ENCODE measurements around the gene PLOD2. TPM values are rescaled to one million over a fixed set of nuclear protein-coding genes. Genes with fewer than 3 reads are reported as not detected.
"Not testable (repeated sequence)": the region's sequence is repeated elsewhere in the genome, so short reads cannot be mapped to it uniquely, and the experiment has no call there.

PLOD2 gene
- polyA plus RNA-seq, 1 donor from 2014 or later, result not detected

DNA sequence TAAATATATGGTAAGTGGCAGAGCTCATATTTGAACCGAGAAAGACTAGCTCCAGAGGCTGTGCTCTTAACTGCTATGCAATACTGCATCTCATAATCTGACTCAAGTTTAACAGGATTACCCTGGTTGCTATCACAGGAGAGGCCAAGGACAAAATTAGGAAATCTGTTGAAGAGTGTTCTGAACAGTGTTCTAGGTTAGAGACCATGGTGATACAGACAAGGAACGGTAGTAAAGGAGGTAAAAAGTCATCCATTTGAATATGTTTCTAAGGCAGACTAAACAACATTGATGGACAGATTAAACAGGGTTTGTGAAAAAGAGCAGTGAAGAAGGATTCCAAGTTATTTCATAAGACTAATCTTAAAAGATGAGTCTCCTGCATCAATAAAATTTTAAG is 22.1 kb downstream of the PLOD2 start:
- Mint-ChIP-seq H3K27ac (no peak overlapping the region), H3K4me3 (no peak overlapping the region), H3K4me1 (no peaks in the 10 kb centered on the region), H3K27me3 (no peaks in the 10 kb centered on the region), H3K36me3 (no peaks in the 10 kb centered on the region), H3K9me3 (no peaks in the 10 kb centered on the region)

DNA sequence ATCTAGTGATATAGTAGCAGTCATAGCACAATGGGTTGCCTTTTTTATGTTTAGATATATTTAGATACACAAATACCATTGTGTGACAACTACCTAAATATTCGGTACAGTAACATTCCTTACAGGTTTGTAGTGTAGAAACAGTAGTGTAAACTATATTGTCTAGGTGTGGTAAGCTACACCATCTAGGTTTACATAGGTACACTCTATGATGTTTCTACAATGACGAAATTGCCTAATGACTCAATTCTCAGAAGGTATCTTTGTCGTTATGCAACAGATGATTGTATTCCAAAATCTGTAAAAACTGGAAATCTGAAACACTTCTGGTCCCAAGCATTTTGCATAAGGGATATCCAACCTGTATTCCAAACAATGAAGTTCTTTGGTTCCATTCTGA is 24.3 kb downstream of the PLOD2 start:
- no peak overlapping the region for H3K4me3 Mint-ChIP-seq
- no peaks in the 10 kb centered on the region for H3K4me1 Mint-ChIP-seq
- no peak overlapping the region for H3K27ac Mint-ChIP-seq
- no peaks in the 10 kb centered on the region for H3K27me3 Mint-ChIP-seq
- H3K36me3 Mint-ChIP-seq, result no peaks in the 10 kb centered on the region
- H3K9me3 Mint-ChIP-seq, result no peaks in the 10 kb centered on the region

DNA sequence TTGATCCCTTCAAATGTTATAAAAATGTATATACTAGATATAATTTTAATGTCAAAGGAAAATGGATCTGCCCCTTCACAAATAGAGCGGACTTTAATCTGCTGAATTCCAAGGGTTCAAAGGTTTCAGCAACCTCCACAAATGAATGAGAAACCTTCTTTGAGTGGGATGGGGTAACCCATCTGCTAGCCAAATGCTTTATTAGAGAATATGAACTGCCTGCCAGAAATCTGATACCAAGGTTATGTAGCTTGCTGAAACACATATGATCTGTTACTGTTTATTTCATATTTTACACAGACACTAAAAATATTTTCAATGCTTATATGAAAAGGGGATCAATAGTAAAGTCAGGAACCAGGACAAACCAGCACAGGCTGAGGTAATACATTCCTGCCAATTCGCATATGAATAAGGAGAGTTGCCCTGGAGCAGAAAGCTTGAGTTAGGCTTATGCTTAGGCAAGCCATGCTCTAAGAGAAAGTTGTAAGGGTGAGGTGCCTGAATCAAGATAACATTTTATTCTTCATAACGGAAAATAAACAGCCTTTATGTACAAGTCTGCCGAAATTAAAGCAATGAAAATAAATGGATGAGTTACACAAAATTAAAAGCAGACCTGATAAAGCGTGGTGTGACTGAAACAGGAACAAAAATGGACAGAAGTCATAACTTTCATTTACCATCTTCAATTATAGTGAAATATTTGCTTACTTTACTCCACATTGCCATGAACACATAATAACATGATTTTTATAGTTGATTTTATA is 26.5 kb downstream of the PLOD2 start:
- Mint-ChIP-seq H3K4me3 (no peak overlapping the region), H3K36me3 (no peaks in the 10 kb centered on the region), H3K4me1 (no peaks in the 10 kb centered on the region)

DNA sequence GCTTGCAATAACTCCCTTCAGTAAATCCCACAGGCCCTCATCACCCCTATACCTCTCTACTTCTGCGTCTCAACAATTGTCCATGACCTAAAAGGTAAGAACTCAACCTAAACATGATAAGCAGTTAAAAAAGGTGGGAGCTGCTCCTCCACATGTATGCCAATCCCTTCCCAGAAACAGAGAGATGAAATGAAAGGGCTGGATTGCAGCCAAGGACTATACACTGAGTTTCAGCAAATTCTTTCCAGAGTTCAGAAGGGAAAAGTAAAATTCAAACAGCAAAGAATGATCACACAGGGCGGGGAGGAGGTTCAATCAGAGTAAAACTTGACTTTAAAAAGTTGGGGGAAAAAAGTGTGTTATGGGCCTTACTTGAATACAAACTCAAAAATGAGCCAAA is 27.5 kb downstream of the PLOD2 start:
- Mint-ChIP-seq H3K4me1 (no peaks in the 10 kb centered on the region), H3K36me3 (no peaks in the 10 kb centered on the region), H3K27ac (no peak overlapping the region), H3K9me3 (no peaks in the 10 kb centered on the region), H3K4me3 (no peak overlapping the region), H3K27me3 (no peaks in the 10 kb centered on the region)

More for the DNA sequence above, 26.5 kb downstream of the PLOD2 start:
- no peak overlapping the region for H3K27ac Mint-ChIP-seq
- no peaks in the 10 kb centered on the region for H3K9me3 Mint-ChIP-seq
- H3K27me3 Mint-ChIP-seq, result no peaks in the 10 kb centered on the region

DNA sequence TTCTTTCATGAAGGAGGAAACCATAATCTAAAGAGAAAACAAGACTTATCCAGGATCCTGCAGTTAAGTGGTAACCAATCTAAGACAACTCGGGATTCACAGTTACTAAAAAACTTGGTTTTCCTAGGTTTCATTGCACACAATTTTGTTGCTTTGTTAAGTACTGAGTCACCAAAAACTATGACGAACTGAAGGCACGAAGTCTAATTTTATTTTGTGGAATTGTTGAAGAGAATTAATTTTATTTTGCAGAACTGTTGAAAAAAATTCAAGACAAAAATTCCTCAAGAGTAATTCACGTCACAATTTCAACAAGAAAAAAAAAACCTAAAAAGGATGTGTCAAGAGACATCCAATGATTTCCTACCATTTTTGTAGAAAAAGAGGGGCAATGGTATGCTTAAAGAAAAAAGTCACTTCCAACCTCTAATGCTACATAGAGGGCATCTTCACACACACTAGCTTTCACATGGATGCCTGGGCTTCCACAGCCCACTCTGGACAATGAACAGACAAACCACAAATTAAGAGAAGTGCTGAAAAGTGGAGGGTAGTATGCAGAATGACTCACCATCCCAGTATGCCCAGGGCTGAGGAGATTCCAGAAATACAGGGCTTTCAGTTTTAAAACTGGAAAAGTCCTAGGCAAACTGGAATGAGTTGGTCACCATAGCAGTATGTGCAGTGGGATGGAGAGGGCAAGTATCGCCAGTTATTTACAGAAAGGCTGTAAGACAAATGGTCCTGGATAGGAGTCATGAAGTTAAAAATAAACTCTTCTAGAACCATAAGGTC is 29.2 kb downstream of the PLOD2 start:
- no peaks in the 10 kb centered on the region for H3K36me3 Mint-ChIP-seq
- no peak overlapping the region for H3K27ac Mint-ChIP-seq
- no peaks in the 10 kb centered on the region for H3K27me3 Mint-ChIP-seq
- no peaks in the 10 kb centered on the region for H3K9me3 Mint-ChIP-seq
- no peaks in the 10 kb centered on the region for H3K4me1 Mint-ChIP-seq
- no peak overlapping the region for H3K4me3 Mint-ChIP-seq

DNA sequence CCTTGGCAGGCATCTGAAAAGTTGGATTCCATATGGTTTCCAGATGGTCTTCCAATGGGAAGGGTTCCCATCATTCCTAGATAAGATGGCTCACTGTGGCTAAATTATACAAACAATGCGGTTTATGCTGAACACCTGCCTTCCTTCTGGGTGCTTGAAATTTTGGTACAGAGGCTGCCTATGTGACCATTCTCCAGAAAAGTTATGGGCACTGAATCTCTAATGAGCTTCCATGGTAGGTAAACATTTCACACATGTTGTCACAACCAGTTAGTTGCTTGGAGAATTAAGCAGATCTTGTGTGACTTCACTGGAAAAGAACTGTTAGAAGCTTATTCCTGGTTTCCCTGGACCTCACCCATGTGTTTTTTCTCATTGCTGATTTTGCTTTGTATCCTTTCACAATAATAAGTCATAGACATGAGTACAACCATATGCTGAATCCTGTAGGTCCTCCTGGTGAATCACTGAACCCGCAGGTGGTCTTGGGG is 30.1 kb downstream of the PLOD2 start:
- Mint-ChIP-seq H3K27me3 (no peaks in the 10 kb centered on the region), H3K9me3 (no peaks in the 10 kb centered on the region), H3K4me3 (no peak overlapping the region), H3K27ac (no peak overlapping the region), H3K36me3 (no peaks in the 10 kb centered on the region), H3K4me1 (no peaks in the 10 kb centered on the region)

DNA sequence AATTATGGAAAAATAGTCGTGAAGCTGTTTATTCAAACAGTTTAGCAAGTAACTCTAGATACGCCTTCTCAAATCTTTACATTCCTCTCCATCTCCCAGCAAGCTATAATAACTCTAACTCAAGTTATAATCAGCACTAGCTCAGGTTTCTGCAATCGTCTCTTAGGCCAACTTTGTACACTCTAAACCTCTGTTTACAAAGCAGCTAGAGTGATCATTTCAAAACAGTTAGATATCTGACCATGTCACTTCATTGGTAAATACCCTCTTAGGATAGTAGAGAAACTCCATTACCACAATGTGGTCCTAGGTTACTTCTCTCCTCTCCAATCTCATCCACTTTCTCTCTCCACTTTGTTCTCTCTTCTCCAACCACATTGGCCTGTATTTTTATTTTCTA is 31.2 kb downstream of the PLOD2 start:
- Mint-ChIP-seq H3K27ac (no peak overlapping the region), H3K27me3 (no peaks in the 10 kb centered on the region), H3K9me3 (no peaks in the 10 kb centered on the region), H3K4me1 (no peaks in the 10 kb centered on the region), H3K36me3 (no peaks in the 10 kb centered on the region), H3K4me3 (no peak overlapping the region)

DNA sequence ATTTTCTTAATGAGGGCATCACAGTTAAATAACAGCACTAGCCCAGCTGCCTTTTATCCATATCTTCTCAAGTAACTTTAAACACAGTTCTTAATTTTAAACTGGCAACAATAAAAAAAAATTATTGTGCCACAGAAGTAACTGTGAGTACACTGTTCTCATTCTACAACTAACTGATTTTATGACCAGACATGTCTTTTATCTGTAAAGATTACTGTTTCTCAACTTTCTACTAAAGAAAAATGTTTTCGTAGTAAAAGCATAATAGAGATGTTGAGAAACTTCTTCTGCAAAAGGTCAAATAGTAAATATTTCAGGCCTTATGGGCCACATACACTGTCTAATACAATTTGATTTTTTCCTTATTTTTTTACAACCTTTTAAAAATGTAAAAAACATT is 32.0 kb downstream of the PLOD2 start:
- H3K4me3 Mint-ChIP-seq, result no peak overlapping the region
- no peaks in the 10 kb centered on the region for H3K4me1 Mint-ChIP-seq
- H3K27me3 Mint-ChIP-seq, result no peaks in the 10 kb centered on the region
- no peaks in the 10 kb centered on the region for H3K36me3 Mint-ChIP-seq
- no peaks in the 10 kb centered on the region for H3K9me3 Mint-ChIP-seq
- H3K27ac Mint-ChIP-seq, result no peak overlapping the region

DNA sequence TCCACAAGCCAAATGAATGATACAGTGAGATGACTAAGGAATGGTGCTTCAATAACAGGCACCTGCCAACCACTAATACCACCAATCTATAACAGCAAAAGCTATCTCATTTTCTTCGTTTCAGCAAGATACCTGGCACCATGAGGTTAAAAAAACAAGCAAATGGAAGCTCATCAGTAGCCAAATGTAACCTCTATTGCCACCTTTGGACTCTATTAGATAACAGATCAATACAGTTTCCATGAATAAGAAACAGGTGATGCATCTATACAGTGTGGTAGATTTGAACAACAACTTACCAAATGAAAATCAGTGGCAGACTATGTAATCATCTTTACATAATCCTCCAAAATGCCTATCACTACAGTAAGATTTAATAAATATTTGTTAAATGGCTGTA is 32.8 kb downstream of the PLOD2 start:
- Mint-ChIP-seq H3K27ac (no peak overlapping the region), H3K36me3 (no peaks in the 10 kb centered on the region), H3K4me3 (no peak overlapping the region), H3K27me3 (no peaks in the 10 kb centered on the region), H3K4me1 (no peaks in the 10 kb centered on the region), H3K9me3 (no peaks in the 10 kb centered on the region)

DNA sequence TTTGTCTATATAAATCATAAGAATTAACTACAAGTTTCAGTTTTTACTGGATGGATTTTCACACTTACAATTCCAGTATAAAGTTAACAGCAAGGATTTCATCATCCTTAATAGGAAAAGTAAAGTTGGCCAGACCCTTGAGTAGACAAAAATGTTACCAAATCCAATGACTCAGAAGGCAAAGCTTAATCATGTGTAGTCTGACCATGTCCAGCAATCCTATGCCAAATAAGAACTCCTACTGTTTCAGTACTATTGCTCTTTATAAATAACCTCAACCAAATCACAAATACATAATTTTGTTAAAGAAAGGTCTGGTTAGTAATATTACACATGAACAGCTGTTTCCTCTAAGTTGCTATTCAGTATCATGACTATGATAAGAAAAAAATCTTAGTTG is 35.0 kb downstream of the PLOD2 start:
- Mint-ChIP-seq H3K9me3 (no peaks in the 10 kb centered on the region), H3K4me3 (no peak overlapping the region), H3K27ac (no peak overlapping the region), H3K27me3 (no peaks in the 10 kb centered on the region), H3K36me3 (no peaks in the 10 kb centered on the region), H3K4me1 (no peaks in the 10 kb centered on the region)

DNA sequence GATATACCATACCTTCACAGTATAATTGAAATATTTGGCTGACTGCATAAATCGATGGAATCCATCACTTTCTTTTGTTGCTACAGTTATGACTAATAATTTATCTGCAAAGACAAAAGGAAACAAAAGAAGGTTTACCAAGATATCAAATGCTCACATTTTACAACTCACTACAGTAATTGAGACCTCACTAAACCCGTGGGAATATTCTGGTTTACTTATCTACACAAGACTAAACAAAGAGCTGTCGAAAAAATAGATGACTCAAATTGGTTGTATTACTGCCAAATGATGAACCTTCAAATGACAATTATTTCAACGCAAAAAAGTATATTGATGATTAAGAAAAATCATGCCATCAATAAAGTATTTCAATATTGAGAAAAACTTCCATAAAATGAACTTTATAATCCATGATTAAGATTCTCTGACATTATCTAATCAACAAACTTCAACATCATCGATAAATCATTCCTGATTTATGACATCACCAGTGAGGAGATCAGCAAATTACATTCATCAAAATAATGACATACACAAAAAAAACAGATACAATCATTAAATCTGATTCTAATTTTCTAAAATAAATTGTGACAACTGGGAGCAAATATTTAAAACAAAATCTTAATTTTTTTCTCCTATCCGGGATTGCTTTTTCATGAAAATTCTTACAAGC is 36.7 kb downstream of the PLOD2 start:
- Mint-ChIP-seq H3K4me3 (no peak overlapping the region), H3K4me1 (no peaks in the 10 kb centered on the region), H3K9me3 (no peaks in the 10 kb centered on the region), H3K27me3 (no peaks in the 10 kb centered on the region), H3K27ac (no peak overlapping the region), H3K36me3 (no peaks in the 10 kb centered on the region)

DNA sequence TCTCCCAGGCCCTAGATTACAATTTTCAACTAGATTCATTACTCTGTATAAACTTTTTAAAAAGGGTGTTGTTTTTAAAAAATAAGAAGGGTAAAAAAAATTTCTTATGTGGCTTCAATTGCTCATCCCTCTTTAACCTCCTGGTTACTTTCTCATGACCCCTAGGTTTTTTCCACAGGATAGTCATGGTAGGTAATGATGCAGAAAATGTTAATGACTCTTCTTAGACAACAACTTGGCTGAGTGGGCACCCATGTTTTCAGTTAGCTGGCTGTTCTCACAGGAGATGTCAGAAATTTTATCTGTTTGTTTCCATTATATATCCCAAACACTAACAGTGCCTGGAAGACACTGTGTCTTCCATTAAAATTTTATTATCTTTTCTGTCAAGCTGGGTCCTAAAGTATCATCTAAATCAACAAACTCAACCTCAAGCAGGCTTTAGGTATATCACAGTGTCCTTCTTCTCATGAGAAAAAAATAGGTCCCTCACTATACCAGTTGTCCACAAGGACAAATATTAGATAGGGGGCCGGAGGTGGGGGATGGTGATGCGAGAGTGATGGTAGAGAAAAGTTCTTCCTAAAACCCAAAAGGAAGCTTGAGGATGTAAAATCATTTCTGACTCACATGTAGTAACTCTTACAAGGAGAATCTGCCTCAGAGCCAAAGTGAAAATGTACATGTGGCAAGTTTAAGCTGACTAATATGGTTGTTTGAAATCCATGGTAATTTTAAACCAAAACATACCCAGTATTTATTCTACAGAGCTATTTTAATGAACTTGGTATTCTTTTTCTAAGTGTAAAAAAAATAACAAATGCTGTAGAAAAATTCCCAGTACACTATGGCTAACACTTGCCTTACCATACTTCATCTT is 43.3 kb downstream of the PLOD2 start:
- Mint-ChIP-seq H3K9me3 (peaks cover 2 to 10% (median 5%) of the 10 kb centered on the region in 3 donors), H3K27me3 (no peaks in the 10 kb centered on the region), H3K36me3 (no peaks in the 10 kb centered on the region), H3K4me1 (no peaks in the 10 kb centered on the region), H3K27ac (no peak overlapping the region), H3K4me3 (no peak overlapping the region)

DNA sequence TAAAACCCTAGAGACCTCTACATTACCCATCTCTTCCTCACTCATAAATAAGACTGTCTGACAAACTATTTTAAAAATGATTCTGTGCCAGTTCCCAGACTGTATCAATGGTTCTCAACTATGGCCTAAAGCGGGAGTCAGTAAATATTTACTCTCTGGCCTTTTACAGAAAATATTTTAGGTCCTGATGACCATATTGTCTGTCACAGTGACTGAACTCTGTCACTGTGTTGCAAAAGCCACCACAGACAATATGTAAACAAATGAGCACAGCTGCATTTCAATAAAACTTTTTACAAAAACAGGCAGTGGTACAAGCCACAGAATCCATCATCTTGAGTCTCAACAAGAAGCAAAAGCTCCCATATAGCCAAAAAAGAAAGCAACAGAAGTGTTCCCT is 45.4 kb downstream of the PLOD2 start:
- Mint-ChIP-seq H3K4me1 (no peaks in the 10 kb centered on the region), H3K36me3 (no peaks in the 10 kb centered on the region), H3K27ac (no peak overlapping the region), H3K4me3 (no peak overlapping the region), H3K27me3 (no peaks in the 10 kb centered on the region), H3K9me3 (peaks cover 5 to 10% (median 7%) of the 10 kb centered on the region in 3 donors)

DNA sequence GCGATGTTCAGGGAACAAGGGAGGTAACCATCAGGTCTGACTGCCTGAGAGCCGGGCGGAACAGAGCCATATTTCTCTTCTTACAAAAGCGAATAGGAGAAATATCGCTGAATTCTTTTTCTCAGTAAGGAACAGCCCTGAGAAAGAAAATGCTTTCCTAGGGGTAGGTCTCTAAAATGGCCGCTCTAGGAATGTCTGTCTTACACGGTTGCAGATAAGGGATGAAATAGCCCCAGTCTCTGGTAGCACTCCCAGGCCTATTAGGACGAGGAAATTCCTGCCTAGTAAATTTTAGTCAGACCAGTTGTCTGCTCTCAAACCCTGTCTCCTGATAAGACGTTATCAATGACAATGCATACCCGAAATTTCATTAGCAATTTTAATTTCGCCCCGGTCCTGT is 47.2 kb downstream of the PLOD2 start:
- H3K36me3 Mint-ChIP-seq, H3K4me1 Mint-ChIP-seq, H3K27me3 Mint-ChIP-seq, H3K27ac Mint-ChIP-seq, H3K4me3 Mint-ChIP-seq: not testable (repeated sequence)
- H3K9me3 Mint-ChIP-seq, result peaks cover 5 to 11% (median 10%) of the 10 kb centered on the region in 3 donors

DNA sequence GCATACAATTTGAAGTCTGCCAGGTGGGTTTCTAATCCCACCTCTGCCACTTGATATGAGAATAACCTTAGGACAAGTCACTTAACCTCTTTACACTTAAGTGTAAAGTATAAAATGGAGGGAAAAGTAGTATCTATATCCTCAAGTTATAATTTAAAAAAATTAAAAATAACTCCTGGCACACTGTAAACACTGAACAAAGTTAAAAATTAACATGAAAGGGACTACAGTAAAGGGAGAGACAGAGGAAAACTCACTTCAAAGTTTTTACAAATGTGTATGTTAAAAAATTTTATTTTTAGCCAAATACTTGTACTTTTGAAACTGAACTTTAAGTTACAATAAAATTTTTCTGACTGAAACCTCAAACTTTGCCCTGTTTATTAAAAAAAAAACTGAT is 49.6 kb downstream of the PLOD2 start:
- Mint-ChIP-seq H3K27me3 (no peaks in the 10 kb centered on the region), H3K27ac (no peak overlapping the region), H3K4me3 (no peak overlapping the region), H3K36me3 (no peaks in the 10 kb centered on the region), H3K9me3 (peaks cover 5 to 11% (median 10%) of the 10 kb centered on the region in 3 donors), H3K4me1 (no peaks in the 10 kb centered on the region)
